GM12892 (cell line): ENCODE measurements around the gene MPST.

ENCODE experiments used
- POLR2A ChIP-seq: IDR thresholded peaks from 2 replicates; pipeline ENCODE4 v1.6.1; 2011; ENCODE audit warnings: low read depth, low read length, control low read depth
- TAF1 ChIP-seq: IDR thresholded peaks from 2 replicates; pipeline ENCODE4 v1.6.1; 2011; ENCODE audit warnings: low read depth, mild to moderate bottlenecking, control low read depth, low read length, borderline replicate concordance

GRCh38 chr22:37061611-37062375, 42.3 kb downstream of the MPST start:
- TF ChIP-seq TAF1 (no peak), POLR2A (no peak)
